Stomach (tissue), 9 donors: ENCODE data around the gene ATAD3B. TPM values are rescaled to one million over a fixed set of nuclear protein-coding genes. Genes with fewer than 3 reads are reported as not detected.
A peak's percentile ranks its signal among the peaks of the same experiment; 100 is the strongest.

ENCODE experiments used
- DNase-seq, 2 donors: peaks; one replicate each; pipeline versions ENCODE4 v3.0.0 to v3.0.0-alpha.2; 2013 to 2019
- H3K27ac ChIP-seq, 5 donors: fragments of 200-600 bp in 4 of 5; sonication (generic) in 4 of 5; one replicate each; pipeline ENCODE4 v1.5.1; 2013 to 2019; ENCODE audit warnings: mild to moderate bottlenecking in 1 of 5, moderate library complexity in 1 of 5
- H3K27me3 ChIP-seq, 3 donors: fragments of 200-600 bp; sonication (generic); one replicate each; pipeline ENCODE4 v1.5.1; 2017 to 2019; ENCODE audit warnings: mixed run types in 1 of 3
- H3K36me3 ChIP-seq, 4 donors: fragments of 200-600 bp; sonication (generic); 1 replicate in 3 of 4; 2 replicates in 1 of 4; pipeline ENCODE4 v1.5.1; 2016 to 2019
- H3K4me1 ChIP-seq, 4 donors: fragments of 200-600 bp; sonication (generic); one replicate each; pipeline ENCODE4 v1.5.1; 2016 to 2019
- H3K4me3 ChIP-seq, 4 donors: fragments of 200-600 bp; sonication (generic) in 3 of 4; one replicate each; pipeline ENCODE4 v1.5.1; 2016 to 2019; ENCODE audit warnings: mild to moderate bottlenecking in 1 of 4
- H3K9me3 ChIP-seq, 4 donors: fragments of 200-600 bp; sonication (generic); one replicate each; pipeline ENCODE4 v1.5.1; 2016 to 2019
- EP300 ChIP-seq: sonication (generic); formaldehyde crosslinking; IDR thresholded peaks from one replicate; pipeline ENCODE4 v1.6.1; 2017; ENCODE audit warnings: antibody characterized with exemption
- POLR2A ChIP-seq, 4 donors: fragments of 450-650 bp; IDR thresholded peaks; one replicate each; pipeline ENCODE4 v1.6.1; 2016; ENCODE audit warnings: antibody characterized with exemption in 4 of 4, control low read depth in 2 of 4, mild to moderate bottlenecking in 1 of 4, moderate library complexity in 1 of 4
- POLR2AphosphoS5 ChIP-seq, 3 donors: sonication (generic); formaldehyde crosslinking; IDR thresholded peaks; one replicate each; pipeline ENCODE4 v1.6.1; 2016; ENCODE audit warnings: antibody characterized with exemption in 3 of 3
- WGBS, 5 donors: extraction: QIAGEN DNeasy Blood & Tissue Kit in 3 of 5; methylation state at CpG; one replicate each; pipeline versions ENCODE4 v1.1.5 to v1.1.7; 2013 to 2018; 5-methylcytosine and 5-hydroxymethylcytosine counted together
- intact Hi-C: fragments of 100-400 bp; cut with DNase I; formaldehyde crosslinking; loops from one replicate; pipeline ENCODE4 v1.15.1; 2023; ENCODE audit warnings: low total_unique reads
- polyA plus RNA-seq, 3 donors: library from polyadenylated mRNA; stranded (reverse); fragments of 200-250 nt; gene quantifications; one replicate each; pipeline ENCODE4 v1.2.3, GENCODE V29; 2013
- total RNA-seq, 5 donors: library from RNA; depleted of rRNA; stranded (reverse); fragments of >200 nt; gene quantifications; one replicate each; pipeline versions ENCODE4 v1.1.0 to v1.2.3, GENCODE V29; 2014 to 2016
- TF ChIP-seq, protein P1 (sequence below), 7 experiments: fragments of 450-650 bp in 4 of 7; fragments of 200-600 bp in 3 of 7; sonication (generic) in 3 of 7; IDR thresholded peaks; one replicate each; pipeline ENCODE4 v1.5.1; 2016 to 2019; ENCODE audit warnings: antibody characterized with exemption in 7 of 7, control low read depth in 2 of 7, mild to moderate bottlenecking in 1 of 7
- donor health status: healthy with polysubstance abuse.
- donor health status: Bipolar disorder and iron deficiency.
- donor health status: healthy.

ATAD3B gene
- total and polyA plus RNA-seq, 8 donors: 8.2 to 91.5 (median 21.1) TPM

DNA sequence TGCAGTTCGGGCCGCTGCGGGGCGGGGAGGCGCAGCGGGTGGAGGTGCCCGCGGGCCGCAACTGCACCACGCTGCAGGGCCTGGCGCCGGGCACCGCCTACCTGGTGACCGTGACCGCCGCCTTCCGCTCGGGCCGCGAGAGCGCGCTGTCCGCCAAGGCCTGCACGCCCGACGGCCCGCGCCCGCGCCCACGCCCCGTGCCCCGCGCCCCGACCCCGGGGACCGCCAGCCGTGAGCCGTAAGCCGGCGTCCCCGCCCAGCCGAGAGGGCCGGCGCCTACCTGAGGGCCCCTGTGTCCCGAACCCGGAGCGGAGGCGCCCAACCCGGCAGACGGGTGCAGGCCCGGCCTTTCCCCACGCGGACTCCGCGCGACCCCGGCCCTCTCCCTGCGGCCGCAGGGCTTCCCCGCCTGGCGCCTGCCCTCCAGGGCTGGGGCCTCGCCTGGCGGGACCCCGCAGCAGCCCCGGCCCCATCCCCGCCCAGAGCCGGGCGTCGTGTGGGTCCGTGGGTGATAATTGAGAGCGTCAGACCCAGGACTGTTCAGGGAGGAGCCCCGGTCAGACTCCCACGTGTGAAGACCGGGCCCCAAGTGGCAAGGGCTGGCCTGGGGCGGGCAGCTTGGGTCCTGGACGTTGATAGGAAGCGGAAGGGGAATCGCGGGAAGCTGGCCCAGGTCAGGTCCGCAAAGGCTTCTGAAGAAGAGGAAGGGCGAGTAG lies 31.9 kb upstream of the ATAD3B start:
- Histone ChIP-seq H3K4me3 (no peak overlapping the region), H3K27ac (no peak overlapping the region), H3K4me1 (peaks cover 52 to 69% (median 56%) of the 10 kb centered on the region in 4 donors), H3K36me3 (peaks cover 0 to 11% (median 6%) of the 10 kb centered on the region in 4 donors), H3K27me3 (peaks cover 0 to 22% (median 7%) of the 10 kb centered on the region in 3 donors), H3K9me3 (no peaks in the 10 kb centered on the region)
- DNase-seq: no peak
- TF ChIP-seq, protein P1, sequence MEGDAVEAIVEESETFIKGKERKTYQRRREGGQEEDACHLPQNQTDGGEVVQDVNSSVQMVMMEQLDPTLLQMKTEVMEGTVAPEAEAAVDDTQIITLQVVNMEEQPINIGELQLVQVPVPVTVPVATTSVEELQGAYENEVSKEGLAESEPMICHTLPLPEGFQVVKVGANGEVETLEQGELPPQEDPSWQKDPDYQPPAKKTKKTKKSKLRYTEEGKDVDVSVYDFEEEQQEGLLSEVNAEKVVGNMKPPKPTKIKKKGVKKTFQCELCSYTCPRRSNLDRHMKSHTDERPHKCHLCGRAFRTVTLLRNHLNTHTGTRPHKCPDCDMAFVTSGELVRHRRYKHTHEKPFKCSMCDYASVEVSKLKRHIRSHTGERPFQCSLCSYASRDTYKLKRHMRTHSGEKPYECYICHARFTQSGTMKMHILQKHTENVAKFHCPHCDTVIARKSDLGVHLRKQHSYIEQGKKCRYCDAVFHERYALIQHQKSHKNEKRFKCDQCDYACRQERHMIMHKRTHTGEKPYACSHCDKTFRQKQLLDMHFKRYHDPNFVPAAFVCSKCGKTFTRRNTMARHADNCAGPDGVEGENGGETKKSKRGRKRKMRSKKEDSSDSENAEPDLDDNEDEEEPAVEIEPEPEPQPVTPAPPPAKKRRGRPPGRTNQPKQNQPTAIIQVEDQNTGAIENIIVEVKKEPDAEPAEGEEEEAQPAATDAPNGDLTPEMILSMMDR (IDR thresholded peaks at IDR 0.05): no peak
- TF ChIP-seq POLR2A (IDR thresholded peaks at IDR 0.05) (no peak), EP300 (no peak), POLR2AphosphoS5 (IDR thresholded peaks at IDR 0.05) (no peak)
- WGBS, 5 donors: 82 to 93% (median 89%) methylated on average over 39 to 82 of the region's 82 CpGs
- intact Hi-C loops: no loop called here

DNA sequence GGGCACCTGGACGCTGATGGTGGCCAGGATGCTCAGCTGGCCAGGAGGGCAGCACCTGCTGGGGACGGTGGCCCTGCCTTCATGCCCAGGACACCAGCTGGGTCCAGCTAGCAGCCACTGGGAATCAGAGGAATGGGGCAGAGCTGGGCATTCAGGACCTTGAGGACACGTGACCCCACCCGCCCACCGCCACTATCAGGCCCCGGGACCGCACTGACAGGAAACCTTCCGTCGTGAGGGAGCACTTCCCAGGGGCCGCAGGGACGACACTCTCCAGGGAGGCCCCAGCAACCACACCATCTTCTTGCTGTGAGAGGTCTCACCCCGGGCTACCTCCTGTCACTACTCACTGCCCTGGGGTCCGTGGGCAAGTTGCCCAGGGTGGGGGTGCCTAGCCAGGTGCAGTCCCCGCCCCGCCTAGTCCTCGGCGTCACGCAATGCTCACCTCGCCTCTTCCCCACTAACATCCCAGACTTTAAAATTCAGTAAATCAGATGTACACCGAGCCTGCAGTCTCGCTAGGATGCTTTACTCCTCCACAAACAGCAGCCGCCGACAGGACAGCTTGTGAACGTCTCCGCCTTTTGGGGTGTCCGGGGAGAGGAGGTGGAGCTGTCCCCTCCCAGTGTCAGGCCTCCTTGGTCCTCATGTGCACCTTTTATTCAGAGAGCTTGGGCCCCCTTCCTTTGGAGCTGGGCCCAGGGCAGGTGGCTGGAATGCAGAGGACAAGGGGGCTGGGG lies 31.1 kb upstream of the ATAD3B start:
- Histone ChIP-seq H3K9me3 (no peaks in the 10 kb centered on the region), H3K4me1 (peaks cover 45 to 62% (median 49%) of the 10 kb centered on the region in 4 donors), H3K4me3 (no peak overlapping the region), H3K36me3 (peaks cover 0 to 11% (median 6%) of the 10 kb centered on the region in 4 donors), H3K27me3 (peaks cover 0 to 15% (median 7%) of the 10 kb centered on the region in 3 donors), H3K27ac (peak overlapping the region in 1 of 5 donors; percentile 27)
- WGBS, 5 donors: 69 to 75% (median 73%) methylated on average over 20 to 26 of the region's 26 CpGs
- peak in 1 of 2 donors; percentile 18 for DNase-seq
- TF ChIP-seq POLR2A (IDR thresholded peaks at IDR 0.05): no peak
- TF ChIP-seq EP300: no peak
- TF ChIP-seq, protein P1 (IDR thresholded peaks at IDR 0.05): no peak
- no peak for TF ChIP-seq POLR2AphosphoS5 (IDR thresholded peaks at IDR 0.05)
- intact Hi-C loops: no loop called here

DNA sequence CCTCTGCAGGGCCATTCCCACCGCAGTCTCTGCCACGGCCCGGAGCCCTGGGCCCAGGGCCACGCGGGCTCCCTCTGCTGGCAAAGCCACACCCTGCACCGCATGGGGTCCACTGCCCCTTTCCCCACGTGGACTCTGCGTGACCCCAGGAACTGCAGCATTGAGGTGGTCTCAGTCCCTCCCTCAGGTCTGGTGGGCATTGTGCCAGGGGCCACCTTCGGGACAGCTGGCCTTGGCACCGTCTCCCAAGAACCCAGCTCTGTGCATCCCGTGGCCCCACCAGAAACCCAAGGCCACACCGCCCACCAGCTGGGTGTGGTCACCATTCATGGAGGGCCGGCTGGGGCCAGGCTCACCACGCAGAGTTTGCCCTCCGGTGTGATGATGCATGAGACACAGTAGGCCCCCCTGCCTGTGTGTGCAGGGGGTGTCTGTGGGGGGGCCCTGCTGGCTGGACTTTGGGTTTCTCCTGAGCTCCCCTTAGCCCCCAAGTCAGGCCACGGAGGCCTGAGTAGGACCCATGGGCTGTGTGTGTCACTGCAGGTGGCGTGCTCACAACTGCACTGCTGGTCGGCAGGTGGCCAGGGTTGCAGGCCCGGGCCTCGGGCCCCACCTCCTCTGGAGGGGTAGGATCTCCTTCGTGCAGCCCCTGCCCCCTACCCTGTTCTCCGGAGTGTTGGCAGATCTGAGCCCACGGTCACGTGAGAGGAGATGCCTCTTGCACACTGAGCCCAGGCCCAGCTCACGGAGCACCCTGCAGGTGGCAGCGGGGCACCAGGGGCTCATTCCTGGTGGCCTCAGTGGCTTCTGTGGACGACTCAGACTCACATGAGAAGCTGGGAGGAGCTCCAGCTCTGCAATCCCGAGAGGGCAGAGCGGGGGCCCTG lies 30.3 kb upstream of the ATAD3B start:
- H3K27me3 ChIP-seq: peaks cover 0 to 7% (median 1%) of the 10 kb centered on the region in 3 donors
- peaks cover 37 to 56% (median 44%) of the 10 kb centered on the region in 4 donors for H3K4me1 ChIP-seq
- 6 to 29% (median 23%) methylated on average over 11 to 29 of the region's 29 CpGs for WGBS, 5 donors
- H3K9me3 ChIP-seq: no peaks in the 10 kb centered on the region
- H3K36me3 ChIP-seq: peaks cover 0 to 11% (median 6%) of the 10 kb centered on the region in 4 donors
- H3K4me3 ChIP-seq: no peak overlapping the region
- H3K27ac ChIP-seq: peak overlapping the region in 1 of 5 donors; percentile 27
- intact Hi-C loops: no loop called here
- peak; percentile 61 to 81 for DNase-seq
- TF ChIP-seq POLR2AphosphoS5 (IDR thresholded peaks at IDR 0.05) (peak in 1 of 3 donors; percentile 32), EP300 (no peak), POLR2A (IDR thresholded peaks at IDR 0.05) (no peak)
- TF ChIP-seq, protein P1 (IDR thresholded peaks at IDR 0.05): peak in 6 of 7 experiments; percentile 18 to 93 (median 91)
